ENCODE data around the gene APOL3.
"Not testable (repeated sequence)": the region's sequence is repeated elsewhere in the genome, so short reads cannot be mapped to it uniquely, and the experiment has no call there.

- not testable (repeated sequence) for TF ChIP-seq CTCF (IDR thresholded peaks at IDR 0.05; ENCODE audit: poor library complexity, severe bottlenecking); EZH2 (IDR thresholded peaks at IDR 0.05; ENCODE audit: borderline replicate concordance, insufficient read depth, low read length, poor library complexity, severe bottlenecking); POLR2AphosphoS5 (IDR thresholded peaks at IDR 0.05); EP300 (conservative IDR thresholded peaks at IDR 0.05; ENCODE audit: poor library complexity, severe bottlenecking); RAD21 (conservative IDR thresholded peaks at IDR 0.05); REST (IDR thresholded peaks at IDR 0.05; ENCODE audit: borderline replicate concordance)
Observed at GRCh38 chr22:36201025-36201424, 40.5 kb upstream of the APOL3 start.
